B cell (primary cell): ENCODE results near the gene SLC28A3. TPM values are rescaled to one million over a fixed set of nuclear protein-coding genes. Genes with fewer than 3 reads are reported as not detected.

ENCODE experiments used
- ATAC-seq: fragments of 200-7000 bp; cut with Tn5 transposase; one replicate; pipeline ENCODE4 v1.10.0; 2021; ENCODE audit warnings: low read depth, mild to moderate bottlenecking, moderate number of reproducible peaks, moderate library complexity
- CTCF ChIA-PET: fragments of 350-600 bp; sonication (Branson Sonifier 250); formaldehyde crosslinking; loops from one replicate; lab custom pipeline; 2021; ENCODE audit warnings: antibody characterized with exemption, inconsistent platforms; lab: Charles Lee
- POLR2A ChIA-PET: fragments of 350-600 bp; sonication (Branson Sonifier 250); formaldehyde crosslinking; loops from one replicate; lab custom pipeline; 2021; ENCODE audit warnings: antibody characterized with exemption; lab: Charles Lee
- DNase-seq: peaks from one replicate; pipeline ENCODE4 v3.0.0; 2013
- H2AFZ ChIP-seq: 2 replicates; pipeline ENCODE4 v1.6.1; 2012; ENCODE audit warnings: mild to moderate bottlenecking, low read depth, low read length; ENCODE audit not compliant: insufficient read depth, poor library complexity, severe bottlenecking
- H3K27ac ChIP-seq, 2 donors: 1 replicate in 1 of 2; 2 replicates in 1 of 2; pipeline ENCODE4 v1.5.1; 2012 to 2013; ENCODE audit warnings: low read length in 2 of 2, mild to moderate bottlenecking in 2 of 2, moderate library complexity in 1 of 2
- H3K27me3 ChIP-seq, 4 experiments: fragments of 200-600 bp in 1 of 4; sonication (generic) in 1 of 4; replicated peaks in 1 of 4; 1 replicate in 2 of 4; 2 replicates in 2 of 4; pipeline versions ENCODE4 v1.6.1 to v1.7.0; 2013 to 2016; ENCODE audit warnings: low read length in 3 of 4, mild to moderate bottlenecking in 2 of 4, mixed read lengths in 1 of 4, moderate library complexity in 1 of 4; ENCODE audit not compliant: insufficient read depth in 4 of 4, control insufficient read depth in 3 of 4; ENCODE audit errors: control extremely low read depth in 1 of 4
- H3K36me3 ChIP-seq, 2 experiments: replicated peaks in 1 of 2; 1 replicate in 1 of 2; 2 replicates in 1 of 2; pipeline versions ENCODE4 v1.6.1 to v1.7.1; 2013; ENCODE audit warnings: low read length in 1 of 2; ENCODE audit not compliant: insufficient read depth in 2 of 2, control insufficient read depth in 1 of 2; ENCODE audit errors: control extremely low read depth in 1 of 2, extremely low read depth in 1 of 2
- H3K4me1 ChIP-seq, 2 donors: fragments of 200-600 bp in 1 of 2; sonication (generic) in 1 of 2; 1 replicate in 1 of 2; 2 replicates in 1 of 2; pipeline versions ENCODE4 v1.5.1 to v1.6.1; 2013 to 2017; ENCODE audit warnings: low read length in 2 of 2; ENCODE audit not compliant: control insufficient read depth in 2 of 2, insufficient read depth in 2 of 2
- H3K4me2 ChIP-seq: replicated peaks from 2 replicates; pipeline ENCODE3; 2012; ENCODE audit warnings: mild to moderate bottlenecking, low read depth, low read length; ENCODE audit not compliant: poor library complexity, severe bottlenecking
- H3K4me3 ChIP-seq, 5 experiments: fragments of 200-600 bp in 1 of 5; sonication (generic) in 1 of 5; 1 replicate in 3 of 5; 2 replicates in 2 of 5; pipeline versions ENCODE4 v1.5.1 to v1.7.0; 2011 to 2016; ENCODE audit warnings: low read length in 4 of 5, mild to moderate bottlenecking in 4 of 5, low read depth in 2 of 5, control low read depth in 1 of 5, moderate library complexity in 1 of 5; ENCODE audit not compliant: insufficient read depth in 1 of 5; ENCODE audit errors: control extremely low read depth in 1 of 5, extremely low read depth in 1 of 5
- H3K79me2 ChIP-seq: fragments of 200-600 bp; sonication (generic); one replicate; pipeline ENCODE4 v1.6.0; 2016; ENCODE audit warnings: low read length; ENCODE audit not compliant: control insufficient read depth, insufficient read depth
- H3K9ac ChIP-seq: fragments of 200-600 bp; sonication (generic); 2 replicates; pipeline ENCODE4 v1.6.1; 2017; ENCODE audit warnings: mild to moderate bottlenecking, low read length, moderate library complexity
- H3K9me3 ChIP-seq, 3 donors: one replicate each; pipeline versions ENCODE4 v1.6.1 to v1.7.1; 2013; ENCODE audit warnings: low read length in 2 of 3; ENCODE audit not compliant: control insufficient read depth in 2 of 3, insufficient read depth in 1 of 3; ENCODE audit errors: control extremely low read depth in 1 of 3
- H4K20me1 ChIP-seq: 2 replicates; pipeline ENCODE4 v1.6.0; 2012; ENCODE audit warnings: mild to moderate bottlenecking, low read length; ENCODE audit not compliant: insufficient read depth, control insufficient read depth, poor library complexity, severe bottlenecking
- H3K27ac Mint-ChIP-seq: one replicate; pipeline ENCODE4 v1.8.0; 2021; ENCODE audit warnings: mixed read lengths
- H3K27me3 Mint-ChIP-seq: one replicate; pipeline ENCODE4 v1.8.0; 2021; ENCODE audit warnings: mixed read lengths
- H3K4me1 Mint-ChIP-seq: one replicate; pipeline ENCODE4 v1.8.0; 2021; ENCODE audit warnings: mixed read lengths
- H3K4me3 Mint-ChIP-seq: one replicate; pipeline ENCODE4 v1.8.0; 2021; ENCODE audit warnings: mixed read lengths
- H3K9me3 Mint-ChIP-seq: one replicate; pipeline ENCODE4 v1.8.0; 2022; ENCODE audit warnings: mixed read lengths; ENCODE audit not compliant: insufficient read depth
- EZH2 ChIP-seq: IDR thresholded peaks from 2 replicates; pipeline ENCODE4 v1.6.1; 2012; ENCODE audit warnings: borderline replicate concordance, low read depth, mild to moderate bottlenecking, moderate library complexity, low read length; ENCODE audit not compliant: insufficient read depth, poor library complexity, severe bottlenecking
- WGBS: methylation state at CpG from one replicate; pipeline ENCODE4 v1.1.5; 2013; ENCODE audit warnings: missing lambda C conversion rate; ENCODE audit not compliant: insufficient coverage; 5-methylcytosine and 5-hydroxymethylcytosine counted together
- intact Hi-C: fragments of 100-400 bp; cut with micrococcal nuclease; formaldehyde crosslinking; loops from one replicate; pipeline ENCODE4 v1.10.0; 2022
- polyA plus RNA-seq: library from polyadenylated mRNA; depleted of rRNA; stranded (reverse); fragments of >200 nt; gene quantifications from 2 replicates; pipeline ENCODE4 v1.2.3, GENCODE V29; 2012
- total RNA-seq, 2 donors: library from RNA; stranded (reverse); fragments of 120-200 nt in 1 of 2; gene quantifications; 1 replicate in 1 of 2; 2 replicates in 1 of 2; pipeline versions ENCODE4 v1.2.3 to v1.2.4, GENCODE V29; 2013 to 2022
- TF ChIP-seq, protein P1 (sequence below): fragments of 200-600 bp; IDR thresholded peaks from one replicate; pipeline ENCODE4 v1.8.0; 2022; ENCODE audit warnings: antibody characterized with exemption, mild to moderate bottlenecking

The SLC28A3 gene
- total and polyA plus RNA-seq, 2 donors (not counting 1 experiment from before 2014, with no cell fraction given): not detected

GRCh38 chr9:84301851-84302250 is 38.7 kb downstream of the SLC28A3 start:
- H3K4me3 Mint-ChIP-seq: no peak overlapping the region
- H3K9me3 ChIP-seq: no peaks in the 10 kb centered on the region
- H4K20me1 ChIP-seq: no peaks in the 10 kb centered on the region
- H3K36me3 ChIP-seq: no peaks in the 10 kb centered on the region
- no peaks in the 10 kb centered on the region for H3K79me2 ChIP-seq
- H2AFZ ChIP-seq: no peak overlapping the region
- CTCF ChIA-PET: interaction anchor here (3.1 kb wide), 1 partner anchor 14 kb away, joined by 12 read pairs; no protein-coding TSS in a partner anchor
- H3K27me3 ChIP-seq: no peaks in the 10 kb centered on the region
- peaks cover under 1% of the 10 kb centered on the region for H3K4me1 Mint-ChIP-seq
- no peak overlapping the region for H3K4me2 ChIP-seq
- H3K4me1 ChIP-seq: peaks cover under 1% of the 10 kb centered on the region in 2 donors
- no peaks in the 10 kb centered on the region for H3K9me3 Mint-ChIP-seq
- no peak for TF ChIP-seq EZH2
- no peak overlapping the region for H3K27ac Mint-ChIP-seq
- ATAC-seq (no peak), DNase-seq (no peak)
- intact Hi-C loops: no loop called here
- POLR2A ChIA-PET: no interaction called here
- H3K27me3 Mint-ChIP-seq: peaks cover 4% of the 10 kb centered on the region
- H3K9ac ChIP-seq: no peak overlapping the region
- H3K4me3 ChIP-seq: no peak overlapping the region
- WGBS: 83% methylated on average over 1 of the region's 3 CpGs
- H3K27ac ChIP-seq: no peak overlapping the region

DNA sequence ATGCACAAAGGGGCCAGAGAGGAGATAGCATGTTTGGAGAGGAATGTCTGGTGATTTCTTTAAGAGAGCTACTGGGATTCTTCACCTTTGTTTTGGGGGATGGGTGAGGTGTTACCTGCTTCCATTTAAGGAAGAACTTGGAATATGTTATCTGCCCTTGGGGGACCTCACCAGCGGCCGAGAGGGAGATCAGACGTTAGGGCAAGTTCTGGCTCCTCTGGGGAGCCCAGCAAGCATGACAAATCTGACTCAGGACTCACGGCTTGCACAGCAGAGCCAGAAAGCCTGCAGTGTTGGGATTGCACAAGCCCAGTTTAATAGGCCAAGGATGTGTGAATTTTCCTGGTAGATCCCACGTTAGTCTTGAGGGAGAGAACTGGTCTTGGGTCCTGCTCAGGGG is 40.3 kb downstream of the SLC28A3 start:
- CTCF ChIA-PET: interaction anchor here (0.8 to 0.9 kb wide), 2 partner anchors 13 to 39 kb away, joined by 3 read pairs; no protein-coding TSS in a partner anchor
- intact Hi-C loops: no loop called here

More for the DNA sequence above, 40.3 kb downstream of the SLC28A3 start:
- H3K36me3 ChIP-seq: no peaks in the 10 kb centered on the region
- H3K9ac ChIP-seq: no peak overlapping the region
- no peak for ATAC-seq
- H3K4me1 ChIP-seq: peaks cover 13 to 15% of the 10 kb centered on the region in 2 donors
- no peak overlapping the region for H3K4me2 ChIP-seq
- H3K27ac ChIP-seq: no peak overlapping the region
- H3K79me2 ChIP-seq: no peaks in the 10 kb centered on the region
- Mint-ChIP-seq H3K27me3 (no peaks in the 10 kb centered on the region), H3K4me1 (peaks cover 12% of the 10 kb centered on the region), H3K9me3 (no peaks in the 10 kb centered on the region), H3K27ac (no peak overlapping the region), H3K4me3 (no peak overlapping the region)
- TF ChIP-seq EZH2: no peak
- TF ChIP-seq, protein P1, sequence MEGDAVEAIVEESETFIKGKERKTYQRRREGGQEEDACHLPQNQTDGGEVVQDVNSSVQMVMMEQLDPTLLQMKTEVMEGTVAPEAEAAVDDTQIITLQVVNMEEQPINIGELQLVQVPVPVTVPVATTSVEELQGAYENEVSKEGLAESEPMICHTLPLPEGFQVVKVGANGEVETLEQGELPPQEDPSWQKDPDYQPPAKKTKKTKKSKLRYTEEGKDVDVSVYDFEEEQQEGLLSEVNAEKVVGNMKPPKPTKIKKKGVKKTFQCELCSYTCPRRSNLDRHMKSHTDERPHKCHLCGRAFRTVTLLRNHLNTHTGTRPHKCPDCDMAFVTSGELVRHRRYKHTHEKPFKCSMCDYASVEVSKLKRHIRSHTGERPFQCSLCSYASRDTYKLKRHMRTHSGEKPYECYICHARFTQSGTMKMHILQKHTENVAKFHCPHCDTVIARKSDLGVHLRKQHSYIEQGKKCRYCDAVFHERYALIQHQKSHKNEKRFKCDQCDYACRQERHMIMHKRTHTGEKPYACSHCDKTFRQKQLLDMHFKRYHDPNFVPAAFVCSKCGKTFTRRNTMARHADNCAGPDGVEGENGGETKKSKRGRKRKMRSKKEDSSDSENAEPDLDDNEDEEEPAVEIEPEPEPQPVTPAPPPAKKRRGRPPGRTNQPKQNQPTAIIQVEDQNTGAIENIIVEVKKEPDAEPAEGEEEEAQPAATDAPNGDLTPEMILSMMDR: no peak
- WGBS: 87% methylated on average over 5 of the region's 5 CpGs
- H3K4me3 ChIP-seq: no peak overlapping the region
- no peaks in the 10 kb centered on the region for H3K27me3 ChIP-seq
- DNase-seq: no peak
- no peak overlapping the region for H2AFZ ChIP-seq
- POLR2A ChIA-PET: no interaction called here
- H4K20me1 ChIP-seq: no peaks in the 10 kb centered on the region
- H3K9me3 ChIP-seq: no peaks in the 10 kb centered on the region
